HG03439 (cell line): Measurements from ENCODE around the gene TOX3.

Experiments used
- ATAC-seq: cut with Tn5 transposase; IDR thresholded peaks from one replicate; pipeline ENCODE4 v1.9.1; 2021; ENCODE audit warnings: mild to moderate bottlenecking, moderate library complexity; ENCODE audit not compliant: unreplicated experiment

Gene TOX3

DNA sequence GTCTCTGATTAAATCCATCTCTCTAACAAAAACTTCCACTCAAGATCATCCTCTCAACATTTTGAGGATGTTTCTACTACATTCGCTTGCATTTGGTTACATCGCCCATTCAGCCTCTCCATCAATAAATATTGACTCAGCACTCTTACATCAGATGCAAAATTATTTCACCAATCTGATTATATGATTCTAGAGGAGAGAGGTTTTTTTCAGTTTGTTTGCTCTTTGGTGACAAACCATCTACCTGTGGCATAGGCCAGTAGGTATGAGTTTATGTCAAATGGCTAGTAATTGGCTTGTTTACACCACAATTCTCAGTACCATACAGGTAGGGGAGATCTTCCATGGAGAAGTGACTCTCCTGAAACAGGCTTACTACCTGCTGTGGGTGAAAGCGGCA, 52.3 kb downstream of the TOX3 start:
- ATAC-seq = no peak

GRCh38 chr16:52494145-52494544, 52.8 kb downstream of the TOX3 start:
- no peak for ATAC-seq

- ATAC-seq = peak; percentile 81
Measured at GRCh38 chr16:52492789-52493357, 54.1 kb downstream of the TOX3 start.

GRCh38 chr16:52491216-52491615, 55.7 kb downstream of the TOX3 start:
- no peak for ATAC-seq

- no peak for ATAC-seq
Measured at GRCh38 chr16:52489894-52490293, 57.0 kb downstream of the TOX3 start.

DNA sequence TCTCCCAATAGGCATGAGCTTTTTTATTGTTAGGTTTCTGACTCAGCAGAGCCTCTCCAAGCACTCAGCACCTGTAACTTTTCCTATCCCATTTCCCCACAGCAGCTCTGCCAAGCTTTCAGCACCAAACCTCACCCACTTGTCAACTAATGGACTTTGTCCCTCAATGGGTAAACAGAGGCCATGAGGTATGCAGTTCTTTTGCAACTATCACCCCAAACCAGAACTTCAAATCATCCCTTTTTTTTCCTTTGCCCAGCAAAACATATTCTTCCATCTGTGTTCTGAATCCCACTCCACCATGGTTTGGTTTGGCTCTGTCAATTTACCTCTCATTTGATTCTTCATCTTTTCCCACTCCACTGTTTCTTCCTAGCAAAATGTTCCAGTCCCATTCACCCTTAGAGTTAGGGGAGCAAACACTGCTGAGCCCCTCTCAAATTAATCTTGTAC, 58.1 kb downstream of the TOX3 start:
- no peak for ATAC-seq

DNA sequence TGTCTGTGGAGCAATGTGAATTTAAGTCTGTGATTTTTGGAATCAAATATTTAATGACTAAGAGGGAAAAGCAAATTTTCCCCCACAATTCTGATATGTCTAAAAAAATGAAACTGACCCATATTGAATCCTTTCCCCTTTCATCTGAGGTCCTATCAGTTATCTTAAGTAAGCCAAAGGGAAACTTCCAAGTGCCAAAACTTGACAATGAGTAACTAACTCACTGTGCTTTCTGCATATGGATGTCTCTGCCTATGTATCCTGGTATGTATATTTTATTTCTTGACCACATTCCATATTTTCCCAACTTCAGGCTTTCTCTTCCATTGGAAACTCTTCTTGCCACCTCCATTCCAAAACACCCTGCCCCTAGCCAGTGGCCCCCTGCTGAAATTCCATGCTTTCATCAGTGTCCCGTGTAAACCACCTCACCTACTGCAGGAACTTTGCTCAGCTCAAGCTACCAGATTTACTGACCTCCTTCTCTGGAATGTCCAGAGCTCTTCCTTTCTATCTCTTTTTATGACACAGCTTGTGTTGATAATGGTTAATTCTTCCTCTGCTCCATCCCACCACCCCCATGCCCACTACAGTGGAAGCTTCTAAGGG, 59.0 kb downstream of the TOX3 start:
- no peak for ATAC-seq

- ATAC-seq = no peak
Measured at GRCh38 chr16:52480237-52480636, 66.7 kb downstream of the TOX3 start.

DNA sequence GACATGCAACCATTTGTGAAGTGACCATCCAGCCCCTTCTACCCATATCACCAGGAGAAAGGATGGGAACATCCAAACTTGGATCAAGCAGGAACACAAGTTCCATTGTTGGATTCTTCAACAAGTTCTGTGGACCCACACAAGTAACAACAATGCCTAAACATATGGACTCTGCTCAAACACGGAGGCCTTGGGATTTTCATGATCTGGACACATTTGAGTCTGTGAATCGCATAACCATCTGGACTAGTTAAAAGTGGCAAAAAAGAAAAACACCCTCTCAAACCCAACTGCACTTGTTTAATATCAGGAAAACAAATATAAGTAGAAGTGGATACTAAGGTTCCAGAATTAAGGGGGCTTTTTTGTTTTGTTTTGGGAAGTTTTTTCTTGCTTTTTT, 70.8 kb downstream of the TOX3 start:
- ATAC-seq = no peak

- ATAC-seq = no peak
Measured at GRCh38 chr16:52474679-52475078, 72.3 kb downstream of the TOX3 start.

DNA sequence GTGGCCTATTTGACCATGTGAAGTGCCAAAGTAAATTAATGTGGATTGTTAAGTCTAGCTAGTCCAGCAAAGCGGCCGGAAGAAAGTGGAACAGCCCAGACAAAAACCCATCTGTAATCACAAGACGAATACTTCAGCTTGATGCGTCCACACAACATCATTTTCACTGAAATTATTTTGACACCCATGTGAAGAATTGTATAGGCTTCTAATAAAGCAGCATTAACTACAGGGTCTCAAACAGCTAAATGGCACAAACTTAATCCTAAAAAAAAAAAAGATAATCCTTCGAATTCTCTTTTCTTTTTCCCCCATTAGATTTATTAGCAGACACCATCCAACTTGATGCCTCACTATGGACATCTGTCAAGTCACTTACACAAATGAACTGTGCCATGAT, 73.8 kb downstream of the TOX3 start:
- no peak for ATAC-seq

DNA sequence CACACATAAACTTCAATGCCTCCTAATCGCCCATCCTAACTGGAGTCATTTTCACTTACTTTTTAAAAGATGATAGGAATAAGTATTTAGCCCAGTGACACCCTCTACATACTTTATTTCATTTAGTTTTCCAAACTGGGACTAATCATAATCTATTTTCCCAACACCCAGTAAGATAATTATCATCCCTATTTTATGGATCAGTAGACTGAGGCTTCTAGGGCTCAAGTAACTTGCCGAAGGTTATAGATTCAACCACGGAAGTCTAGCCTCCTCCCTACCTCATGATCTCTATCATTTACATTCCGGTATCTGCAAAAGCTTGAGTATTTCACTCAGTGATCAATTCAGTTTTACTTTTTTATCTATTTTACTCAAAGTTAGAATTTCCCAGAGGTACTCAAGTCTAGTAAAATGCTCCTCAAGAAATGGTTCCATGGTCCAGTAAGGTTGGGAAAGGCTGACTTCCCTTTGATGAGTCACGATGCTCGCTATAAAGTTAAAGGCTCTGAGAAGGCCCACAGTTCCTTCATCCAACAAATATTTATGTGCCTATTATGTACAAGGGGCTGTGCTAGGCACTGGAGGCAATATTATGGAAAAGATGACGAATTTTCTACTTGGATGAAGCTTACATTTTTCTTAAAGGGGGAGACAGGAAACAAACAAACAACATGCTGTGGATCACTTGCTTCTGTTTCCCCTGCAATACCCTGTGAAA, 75.1 kb downstream of the TOX3 start:
- ATAC-seq = no peak

DNA sequence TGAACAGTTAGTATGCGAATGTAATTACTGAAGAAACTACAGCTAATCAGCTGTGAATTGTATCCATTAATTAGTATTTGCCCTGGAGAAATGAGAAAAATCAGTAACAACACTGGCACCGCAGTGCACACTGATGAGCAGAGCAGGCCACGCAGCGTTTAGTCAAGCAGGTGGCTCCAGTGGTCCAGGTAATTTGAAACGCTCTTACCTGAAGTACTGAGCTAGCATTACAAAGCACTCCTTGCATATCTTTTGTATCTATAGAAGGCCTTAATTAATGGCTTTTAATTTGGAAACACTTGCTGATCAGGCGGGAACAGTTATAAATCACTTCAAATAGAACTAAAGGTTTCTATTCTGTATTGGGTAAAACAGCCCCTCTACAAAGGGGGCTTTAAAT, 76.4 kb downstream of the TOX3 start:
- no peak for ATAC-seq

DNA sequence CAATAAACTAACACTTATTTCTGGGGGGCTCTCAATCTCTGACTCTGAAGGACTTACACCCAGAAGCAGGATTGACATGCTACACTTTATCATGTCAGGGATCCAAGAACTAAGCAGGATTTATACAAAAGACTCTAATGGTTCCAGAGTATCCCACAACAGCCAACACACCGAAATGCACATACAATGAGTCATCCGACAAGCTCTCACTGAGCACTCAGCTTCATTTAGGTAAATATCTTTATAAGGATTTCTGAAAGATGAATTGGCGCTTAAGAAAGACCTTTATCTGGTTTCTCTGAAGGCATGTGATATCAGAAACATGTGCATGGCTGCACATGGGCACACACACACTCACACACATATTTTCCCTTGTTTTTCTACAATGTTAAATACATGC, 77.2 kb downstream of the TOX3 start:
- no peak for ATAC-seq

DNA sequence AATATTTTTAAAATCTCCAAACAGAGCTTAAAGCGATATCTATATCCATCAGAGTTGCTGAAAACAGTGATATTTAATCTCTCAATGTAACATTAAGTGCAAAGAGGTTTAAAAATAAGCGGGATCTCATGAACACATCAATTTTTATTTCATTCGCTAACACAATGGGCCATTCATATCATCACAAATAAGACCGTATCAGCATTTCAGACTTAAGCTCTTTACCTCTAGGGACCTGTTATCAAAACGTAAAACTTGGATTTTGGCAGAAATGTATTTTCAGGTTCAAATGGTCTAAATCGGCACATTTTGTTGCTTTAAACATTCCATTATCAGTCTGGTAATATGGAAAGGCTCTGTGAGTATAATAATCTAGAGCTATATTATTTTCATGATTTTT, 77.9 kb downstream of the TOX3 start:
- no peak for ATAC-seq

DNA sequence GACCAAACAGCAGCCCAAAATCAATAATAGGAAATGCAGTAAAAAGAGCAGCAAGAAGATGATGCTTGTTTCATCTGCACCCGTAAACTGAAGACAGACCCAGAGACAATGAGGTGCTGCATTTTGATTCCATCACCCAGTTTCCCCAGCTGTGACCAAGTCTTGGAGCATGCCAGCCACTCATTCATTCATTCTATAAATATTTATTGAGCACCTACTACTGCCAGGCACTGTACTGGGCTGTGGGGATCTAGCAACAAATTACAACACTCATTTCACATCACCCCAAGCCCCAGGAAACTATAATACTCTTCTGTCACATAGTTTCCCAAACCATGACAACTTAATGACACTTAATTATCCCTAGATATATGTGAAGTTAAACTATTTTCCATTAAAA, 79.2 kb downstream of the TOX3 start:
- ATAC-seq = no peak

- no peak for ATAC-seq
Measured at GRCh38 chr16:52466994-52467393, 79.9 kb downstream of the TOX3 start.

DNA sequence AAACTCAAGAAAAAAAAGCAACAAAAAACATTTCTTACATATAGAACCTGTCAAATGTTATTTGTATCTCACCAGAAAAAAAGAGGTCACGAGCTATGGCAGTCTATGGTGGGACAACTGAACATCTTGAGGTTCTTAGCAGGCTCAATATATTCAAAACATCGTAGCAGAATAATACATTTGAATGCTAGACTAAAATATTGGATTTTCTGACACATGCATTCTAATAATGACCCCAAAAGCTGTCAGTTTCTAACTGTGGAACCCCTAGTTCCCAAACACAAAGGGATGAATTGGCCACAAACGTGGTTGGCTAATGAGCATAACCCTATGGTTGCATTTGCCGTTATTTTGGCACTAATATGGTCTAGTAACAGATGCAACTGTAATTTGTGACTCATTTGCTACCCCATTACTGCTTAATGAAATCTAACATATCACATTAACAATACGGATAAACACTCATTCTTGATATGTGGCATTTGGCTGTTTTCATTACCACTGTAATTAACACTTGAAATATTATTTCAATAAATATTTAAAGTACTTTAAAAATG, 81.2 kb downstream of the TOX3 start:
- no peak for ATAC-seq

DNA sequence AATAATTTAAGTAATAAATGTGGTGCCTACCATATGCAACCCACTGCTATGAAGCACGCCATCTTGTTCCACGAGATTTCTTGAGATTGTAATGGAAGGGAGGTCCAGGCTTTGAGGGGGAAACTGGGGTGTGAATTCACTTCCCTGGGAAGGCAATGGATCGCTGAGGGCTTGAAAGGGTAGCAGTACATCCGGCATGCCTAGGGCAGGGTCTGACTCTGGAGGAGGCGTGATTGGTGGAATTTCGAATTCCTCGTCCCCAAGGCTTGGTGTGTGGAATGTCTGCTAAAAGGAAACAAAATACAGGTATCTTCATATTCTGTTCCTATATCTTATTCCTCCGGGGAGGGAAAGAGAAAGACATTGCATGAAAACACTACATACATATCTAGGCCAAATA, 83.0 kb downstream of the TOX3 start:
- no peak for ATAC-seq

DNA sequence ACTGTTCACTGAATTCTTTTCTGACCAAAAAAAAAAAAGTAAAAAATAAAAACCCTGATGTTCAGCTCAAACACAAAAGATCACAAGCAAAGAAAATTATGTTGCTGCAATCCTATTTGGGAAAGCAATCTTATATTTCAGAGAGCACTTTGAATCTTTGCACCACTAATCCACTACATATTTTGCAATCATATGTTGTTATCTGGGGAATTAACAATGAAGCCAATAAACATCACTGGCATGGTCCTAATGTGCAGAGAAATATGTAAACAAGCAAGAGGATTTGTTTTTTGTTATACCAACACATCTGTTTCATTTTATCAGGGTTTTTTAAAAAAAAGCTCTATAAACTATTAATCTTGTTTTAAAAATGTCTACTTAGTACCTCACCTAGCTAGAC, 84.1 kb downstream of the TOX3 start:
- no peak for ATAC-seq

DNA sequence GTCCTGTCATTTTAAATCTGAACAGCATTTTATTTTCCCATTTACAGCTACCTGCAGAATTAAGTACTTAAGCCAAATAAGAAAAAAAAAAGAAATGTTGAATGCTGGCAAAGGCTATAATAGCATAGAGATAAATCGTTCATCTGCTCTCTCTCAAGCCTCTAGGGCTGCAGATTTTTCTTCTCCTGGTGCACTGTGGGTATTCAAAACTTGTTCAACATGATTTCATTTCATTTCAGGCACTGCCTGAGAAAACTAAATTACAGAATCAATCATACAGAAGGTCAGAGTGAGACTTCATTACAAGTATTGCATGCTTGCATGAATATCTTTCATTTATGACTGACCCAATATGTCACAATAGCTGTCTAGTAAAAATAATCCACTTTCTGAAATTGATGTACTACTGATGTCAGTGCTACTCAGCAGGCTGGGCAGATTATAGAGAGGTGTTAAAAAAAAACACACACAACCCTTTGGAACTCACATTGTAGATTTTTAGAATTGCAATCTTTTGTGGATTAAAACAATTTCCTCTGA, 86.2 kb downstream of the TOX3 start:
- no peak for ATAC-seq

DNA sequence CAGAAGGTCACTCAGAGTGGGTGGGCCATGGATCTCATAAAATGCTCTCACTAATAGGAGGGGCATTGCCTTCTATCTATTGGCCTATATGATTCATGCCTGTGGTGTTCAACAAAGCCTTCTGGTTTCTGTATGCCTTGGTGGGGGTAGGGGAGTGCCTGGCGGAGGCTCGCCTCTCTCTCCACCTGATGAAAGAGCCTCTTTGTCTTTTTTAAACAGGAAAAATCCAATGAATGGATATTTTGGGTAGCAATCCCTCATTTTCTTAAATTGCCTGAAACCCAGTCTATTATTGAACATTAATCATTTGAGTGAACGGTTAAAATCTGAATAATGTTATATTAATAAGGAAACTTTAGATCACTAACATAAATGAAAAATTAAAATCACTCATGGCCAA, 90.6 kb downstream of the TOX3 start:
- no peak for ATAC-seq
